GM12878 (cell line): ENCODE results near the gene PLEKHA5. TPM values are rescaled to one million over a fixed set of nuclear protein-coding genes. Genes with fewer than 3 reads are reported as not detected.

Source experiments
- ATAC-seq: fragments of 200-7000 bp; cut with Tn5 transposase; 3 replicates; pipeline ENCODE4 v1.9.1; 2020; ENCODE audit warnings: mild to moderate bottlenecking, moderate library complexity
- BruUV-seq: library from RNA; stranded (reverse); fragments of 400-500 nt; replicated peaks from 2 replicates; lab custom pipeline; 2021; lab: Mats Ljungman, UMichigan
- CTCF ChIA-PET: fragments of 300-600 bp; sonication (Branson Sonifier 250); formaldehyde crosslinking; extraction: SDS; loops from one replicate; lab custom pipeline; 2021; ENCODE audit warnings: inconsistent platforms; lab: Yijun Ruan, JAX
- POLR2A ChIA-PET: fragments of 350-600 bp; formaldehyde crosslinking; extraction: SDS; loops from one replicate; lab custom pipeline; 2021; ENCODE audit warnings: inconsistent platforms; lab: Charles Lee
- RAD21 ChIA-PET: fragments of 300-600 bp; sonication (Branson Sonifier 250); formaldehyde crosslinking; loops from one replicate; lab custom pipeline; 2023; ENCODE audit warnings: antibody characterized with exemption; ENCODE audit not compliant: unreplicated experiment; lab: Charles Lee
- SMC1A ChIA-PET: fragments of 300-600 bp; sonication (Branson Sonifier 250); formaldehyde crosslinking; loops from one replicate; lab custom pipeline; 2023; ENCODE audit not compliant: unreplicated experiment, uncharacterized antibody; lab: Charles Lee
- DNase-seq: peaks from one replicate; pipeline ENCODE4 v3.0.0-alpha.2; 2011; ENCODE audit warnings: low read depth, low spot score
- FAIRE-seq: peaks from 3 replicates; lab custom pipeline; 2011; peaks lifted over from hg19 to GRCh38; lab: Jason Lieb, UNC
- H2AFZ ChIP-seq: 2 replicates; pipeline ENCODE4 v1.6.0; 2011; ENCODE audit warnings: low read depth, low read length, control low read depth; ENCODE audit not compliant: control insufficient read depth
- H3K27ac ChIP-seq: 2 replicates; pipeline ENCODE4 v1.5.1; 2011; ENCODE audit warnings: control low read depth; ENCODE audit not compliant: control insufficient read depth, insufficient read depth
- H3K27me3 ChIP-seq, 2 experiments: replicated peaks in 1 of 2; 2 replicates each; pipeline versions ENCODE4 v1.6.0 to v1.6.1; 2011; ENCODE audit warnings: low read length in 1 of 2; ENCODE audit not compliant: control insufficient read depth in 2 of 2, insufficient read depth in 2 of 2
- H3K36me3 ChIP-seq, 2 experiments: 2 replicates each; pipeline ENCODE4 v1.5.1; 2011; ENCODE audit warnings: low read length in 1 of 2; ENCODE audit not compliant: control insufficient read depth in 2 of 2, insufficient read depth in 2 of 2
- H3K4me1 ChIP-seq: 2 replicates; pipeline ENCODE4 v1.6.1; 2011; ENCODE audit warnings: mild to moderate bottlenecking, low read length, moderate library complexity, mixed read lengths; ENCODE audit not compliant: control insufficient read depth, insufficient read depth
- H3K4me2 ChIP-seq: 2 replicates; pipeline ENCODE4 v1.6.0; 2011; ENCODE audit warnings: control low read depth; ENCODE audit not compliant: control insufficient read depth, insufficient read depth
- H3K4me3 ChIP-seq: fragments of 200-600 bp; sonication (generic); 2 replicates; pipeline ENCODE4 v1.5.1; 2016
- H3K79me2 ChIP-seq: 2 replicates; pipeline ENCODE4 v1.6.0; 2011; ENCODE audit warnings: low read length; ENCODE audit not compliant: control insufficient read depth, insufficient read depth
- H3K9ac ChIP-seq: 2 replicates; pipeline ENCODE4 v1.8.0; 2011; ENCODE audit warnings: low read length, control low read depth, mixed read lengths; ENCODE audit not compliant: control insufficient read depth, insufficient read depth
- H3K9me3 ChIP-seq: replicated peaks from 3 replicates; pipeline ENCODE4 v1.5.1; 2011; ENCODE audit warnings: mild to moderate bottlenecking, low read length; ENCODE audit not compliant: control insufficient read depth, insufficient read depth
- H4K20me1 ChIP-seq: 2 replicates; pipeline ENCODE4 v1.6.0; 2011; ENCODE audit not compliant: control insufficient read depth, insufficient read depth
- ATF7 ChIP-seq: fragments of 450-650 bp; IDR thresholded peaks from 2 replicates; pipeline ENCODE4 v1.6.1; 2016; ENCODE audit warnings: low read depth, mild to moderate bottlenecking
- CHD2 ChIP-seq: IDR thresholded peaks from 2 replicates; pipeline ENCODE4 v1.6.1; 2011; ENCODE audit warnings: low read depth, low read length, improper control_type of control experiment, borderline replicate concordance
- CREB1 ChIP-seq: IDR thresholded peaks from 2 replicates; pipeline ENCODE4 v1.6.1; 2012; ENCODE audit warnings: low read depth, mild to moderate bottlenecking, inconsistent platforms
- GABPA ChIP-seq: IDR thresholded peaks from 2 replicates; pipeline ENCODE4 v1.6.1; 2014; ENCODE audit warnings: antibody characterized with exemption, low read depth, mild to moderate bottlenecking, inconsistent platforms
- HCFC1 ChIP-seq: fragments of 150-350 bp; IDR thresholded peaks from 2 replicates; pipeline ENCODE4 v1.6.1; 2014; ENCODE audit warnings: low read length
- IKZF1 ChIP-seq: fragments of 450-650 bp; conservative IDR thresholded peaks from 2 replicates; pipeline ENCODE4 v1.6.1; 2017; ENCODE audit warnings: antibody characterized with exemption, mild to moderate bottlenecking
- MEF2A ChIP-seq: IDR thresholded peaks from 2 replicates; pipeline ENCODE4 v1.6.1; 2011; ENCODE audit warnings: low read depth, mild to moderate bottlenecking, low read length, moderate library complexity; ENCODE audit not compliant: insufficient read depth
- MYC ChIP-seq: IDR thresholded peaks from 2 replicates; pipeline ENCODE4 v1.6.1; 2011; ENCODE audit warnings: mild to moderate bottlenecking, low read length, moderate library complexity, inconsistent platforms; ENCODE audit not compliant: insufficient read depth, insufficient replicate concordance, insufficient read length, severe bottlenecking
- NR2C1 ChIP-seq: fragments of 450-650 bp; IDR thresholded peaks from 2 replicates; pipeline ENCODE4 v1.6.1; 2017; ENCODE audit warnings: antibody characterized with exemption, mild to moderate bottlenecking, moderate library complexity
- RAD21 ChIP-seq: IDR thresholded peaks from 2 replicates; pipeline ENCODE4 v1.6.1; 2011; ENCODE audit warnings: mild to moderate bottlenecking, low read depth, low read length, moderate library complexity; ENCODE audit not compliant: insufficient read depth
- RFX5 ChIP-seq: IDR thresholded peaks from 2 replicates; pipeline ENCODE4 v1.6.1; 2011; ENCODE audit warnings: low read depth, low read length, improper control_type of control experiment
- STAT3 ChIP-seq: IDR thresholded peaks from 2 replicates; pipeline ENCODE4 v1.6.1; 2011; ENCODE audit warnings: low read depth, low read length, improper control_type of control experiment
- TAF1 ChIP-seq: IDR thresholded peaks from 2 replicates; pipeline ENCODE4 v1.6.1; 2011; ENCODE audit warnings: mild to moderate bottlenecking, low read depth, low read length, borderline replicate concordance
- TBL1XR1 ChIP-seq: IDR thresholded peaks from 2 replicates; pipeline ENCODE4 v1.6.1; 2012; ENCODE audit warnings: low read depth, low read length, improper control_type of control experiment
- ZNF24 ChIP-seq: fragments of 450-650 bp; IDR thresholded peaks from 2 replicates; pipeline ENCODE4 v1.6.1; 2017; ENCODE audit warnings: antibody characterized with exemption, mild to moderate bottlenecking
- WGBS: methylation state at CpG from one replicate; pipeline ENCODE4 v1.1.6; 2016; ENCODE audit warnings: low lambda C conversion rate; ENCODE audit not compliant: insufficient replicate concordance, insufficient coverage; ENCODE audit errors: missing lambda C conversion rate; 5-methylcytosine and 5-hydroxymethylcytosine counted together
- in situ Hi-C: fragments of 300-500 bp; cut with MboI; formaldehyde crosslinking; loops from 9 replicates; pipeline ENCODE4 v1.14.3; 2018; ENCODE audit warnings: mixed read lengths
- intact Hi-C: fragments of 100-400 bp; cut with micrococcal nuclease; formaldehyde crosslinking; loops from one replicate; pipeline ENCODE4 v1.14.2; 2022; ENCODE audit not compliant: unreplicated experiment
- polyA plus RNA-seq, 11 experiments: library from polyadenylated mRNA; depleted of rRNA in 4 of 11; unstranded in 6 of 11; stranded (reverse) in 5 of 11; fragments of >200 nt; fragmentation: Nextera tagmentation in 4 of 11; fragmentation: Illumina TruSeq in 1 of 11; extraction: Ambion mirVana in 4 of 11; extraction: Trizol in 1 of 11; gene quantifications; 1 replicate in 1 of 11; 2 replicates in 10 of 11; pipeline versions ENCODE4 v1.2.1 to v1.2.3, GENCODE V29; 2011 to 2016; ENCODE audit warnings: inconsistent platforms in 2 of 11, missing spikeins in 2 of 11, low read depth in 1 of 11
- total RNA-seq, 4 experiments: library from RNA; depleted of rRNA in 3 of 4; stranded (reverse); fragments of >200 nt in 3 of 4; fragmentation: Illumina TruSeq in 1 of 4; extraction: Trizol in 1 of 4; gene quantifications; 2 replicates each; pipeline versions ENCODE4 v1.2.1 to v1.2.3, GENCODE V29; 2013 to 2021
- TF ChIP-seq, protein P1 (sequence below): IDR thresholded peaks from 2 replicates; pipeline ENCODE4 v1.6.1; 2012; ENCODE audit warnings: low read length, inconsistent platforms

PLEKHA5 gene
- total and polyA plus RNA-seq, 10 of the 15 experiments (the other 5 are each of a cell fraction or from before 2014, with no cell fraction given), result 0.09 to 0.33 (median 0.18) TPM; not detected in 3

DNA sequence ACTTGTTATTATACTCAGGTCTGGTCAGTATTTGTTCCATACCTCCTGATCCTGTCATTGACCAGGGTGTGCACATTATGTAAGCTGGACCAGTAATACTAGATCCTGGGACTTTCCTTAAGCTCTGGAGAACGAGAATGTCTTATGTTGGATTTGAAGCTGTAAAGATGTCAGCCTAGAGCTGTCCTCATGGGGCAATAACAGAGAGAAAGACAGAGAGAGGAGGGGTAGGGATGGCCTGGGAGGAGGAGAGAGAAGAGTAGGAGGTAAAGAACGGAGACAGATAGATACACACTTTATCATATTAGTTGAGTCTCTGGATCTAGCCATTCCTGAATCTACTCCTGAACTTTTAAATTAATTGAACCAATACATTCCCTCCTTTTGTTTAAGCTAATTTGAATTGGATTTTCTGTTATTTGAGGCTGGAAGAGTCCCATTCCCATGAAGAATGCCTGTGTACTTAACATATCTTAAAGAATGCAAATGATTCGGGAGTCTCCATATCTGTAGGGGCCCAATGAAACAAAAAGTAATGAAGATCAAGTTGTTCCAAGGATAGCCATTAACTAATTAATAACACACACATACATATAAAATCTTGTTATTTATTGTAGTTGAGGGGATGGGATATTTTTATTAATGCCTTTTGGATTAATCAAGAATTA lies 55.9 kb downstream of the PLEKHA5 start:
- no peaks in the 10 kb centered on the region for H3K36me3 ChIP-seq
- H3K9ac ChIP-seq, result no peak overlapping the region
- no peaks in the 10 kb centered on the region for H3K9me3 ChIP-seq
- intact Hi-C loops, result loop anchor here (5.0 kb wide), 1 partner anchor 1043 kb away; no protein-coding TSS in a partner anchor
- TF ChIP-seq NR2C1 (no peak), CHD2 (no peak), STAT3 (no peak), ATF7 (no peak), GABPA (no peak), TBL1XR1 (no peak), CREB1 (no peak), IKZF1 (no peak), HCFC1 (no peak), MEF2A (no peak), MYC (no peak), RFX5 (no peak), RAD21 (no peak), ZNF24 (no peak), TAF1 (no peak)
- TF ChIP-seq, protein P1, sequence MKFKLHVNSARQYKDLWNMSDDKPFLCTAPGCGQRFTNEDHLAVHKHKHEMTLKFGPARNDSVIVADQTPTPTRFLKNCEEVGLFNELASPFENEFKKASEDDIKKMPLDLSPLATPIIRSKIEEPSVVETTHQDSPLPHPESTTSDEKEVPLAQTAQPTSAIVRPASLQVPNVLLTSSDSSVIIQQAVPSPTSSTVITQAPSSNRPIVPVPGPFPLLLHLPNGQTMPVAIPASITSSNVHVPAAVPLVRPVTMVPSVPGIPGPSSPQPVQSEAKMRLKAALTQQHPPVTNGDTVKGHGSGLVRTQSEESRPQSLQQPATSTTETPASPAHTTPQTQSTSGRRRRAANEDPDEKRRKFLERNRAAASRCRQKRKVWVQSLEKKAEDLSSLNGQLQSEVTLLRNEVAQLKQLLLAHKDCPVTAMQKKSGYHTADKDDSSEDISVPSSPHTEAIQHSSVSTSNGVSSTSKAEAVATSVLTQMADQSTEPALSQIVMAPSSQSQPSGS, result no peak
- TF ChIP-seq, all 136 proteins: peak for 0
- FAIRE-seq (no peak), ATAC-seq (no peak), DNase-seq (no peak)
- 3% methylated on average over 3 of the region's 3 CpGs for WGBS
- H3K4me1 ChIP-seq, result no peaks in the 10 kb centered on the region
- in situ Hi-C loops, result loop anchor here (10.0 kb wide), 3 partner anchors 751 to 1041 kb away; no protein-coding TSS in a partner anchor
- H3K27ac ChIP-seq, result no peak overlapping the region
- SMC1A ChIA-PET, result interaction anchor here (1.2 to 3.7 kb wide), 4 partner anchors 8 to 325 kb away, joined by 4 to 17 read pairs (median 6); no protein-coding TSS in a partner anchor
- RAD21 ChIA-PET, result interaction anchor here (1.3 to 1.6 kb wide), 4 partner anchors 14 to 935 kb away, joined by 4 to 8 read pairs (median 4); no protein-coding TSS in a partner anchor
- no peak overlapping the region for H3K4me2 ChIP-seq
- H3K27me3 ChIP-seq, result no peaks in the 10 kb centered on the region
- H3K79me2 ChIP-seq, result no peaks in the 10 kb centered on the region
- no peak overlapping the region for H3K4me3 ChIP-seq
- CTCF ChIA-PET, result interaction anchor here (1.1 to 2.1 kb wide), 13 partner anchors 9 to 1040 kb away, joined by 3 to 20 read pairs (median 4); no protein-coding TSS in a partner anchor
- POLR2A ChIA-PET, result no interaction called here
- no peaks in the 10 kb centered on the region for H4K20me1 ChIP-seq
- BruUV-seq, result no TSS peak
- H2AFZ ChIP-seq, result no peak overlapping the region
